Measurements from ENCODE around the gene ZKSCAN2. TPM values are rescaled to one million over a fixed set of nuclear protein-coding genes. Genes with fewer than 3 reads are reported as not detected.
A peak's percentile ranks its signal among the peaks of the same experiment; 100 is the strongest.

The ZKSCAN2 gene
- total RNA-seq, 1 donor from 2014 or later: 8.5 TPM

DNA sequence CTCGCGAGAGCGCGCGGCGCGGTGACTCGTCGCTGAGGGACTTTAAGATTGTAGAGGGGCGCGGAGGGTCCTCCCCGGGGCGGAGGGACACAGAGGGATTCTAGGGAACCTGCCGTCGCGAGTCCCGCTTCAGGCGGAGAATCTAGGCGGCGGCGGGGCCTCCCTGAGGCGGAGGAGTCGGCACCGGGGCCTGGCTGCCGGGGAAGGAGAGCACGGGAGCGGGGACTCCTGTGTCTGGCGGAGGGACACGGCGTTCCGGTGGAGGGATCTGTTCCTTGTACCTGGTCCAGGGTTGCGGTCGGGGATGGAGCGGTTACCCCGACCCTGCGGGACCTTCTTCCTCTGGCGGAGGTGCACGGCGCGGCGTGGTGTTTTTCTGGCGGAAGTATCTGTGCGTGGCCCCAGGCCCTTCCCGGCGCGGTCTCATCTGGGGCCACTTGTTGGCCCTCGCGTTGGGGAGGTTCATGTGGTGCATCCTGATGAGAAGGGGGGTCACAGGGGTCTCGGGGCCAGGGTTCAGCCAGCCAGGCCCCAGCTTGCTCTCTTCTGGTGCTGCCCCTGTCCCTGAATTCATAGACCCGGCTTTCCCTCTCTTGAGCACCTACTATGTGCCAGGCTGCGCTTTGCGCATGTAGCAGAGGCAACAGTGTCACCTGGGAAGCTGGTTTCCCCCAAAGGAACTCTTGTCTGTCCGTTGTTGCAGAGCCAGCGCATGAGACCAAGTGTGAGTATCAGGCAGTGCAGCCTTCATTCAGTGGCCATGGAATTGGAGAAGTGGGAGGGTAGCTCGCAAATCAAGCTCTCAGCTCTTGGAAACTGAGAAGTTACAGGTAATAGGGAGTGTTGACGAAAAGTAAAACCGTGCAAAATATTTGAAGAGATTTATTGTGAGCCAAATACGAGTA lies 563 bp upstream of the ZKSCAN2 start:
- DNase-seq (ENCODE audit: low read depth): peak; percentile 86
- Histone ChIP-seq H3K36me3 (ENCODE audit: insufficient read depth, low read length) (no peaks in the 10 kb centered on the region), H3K4me3 (ENCODE audit: insufficient read depth, low read depth, low read length) (peak overlapping the region; percentile 70), H3K4me1 (ENCODE audit: insufficient read depth, low read length) (peaks cover 8% of the 10 kb centered on the region), H3K9ac (ENCODE audit: low read length) (peak overlapping the region; percentile 98), H3K27me3 (ENCODE audit: insufficient read depth, low read length) (no peaks in the 10 kb centered on the region), H3K79me2 (ENCODE audit: insufficient read depth, low read length) (peaks cover 56% of the 10 kb centered on the region), H3K27ac (ENCODE audit: low read depth, low read length) (peak overlapping the region; percentile 96), H3K9me3 (ENCODE audit: insufficient read depth, low read depth, low read length) (no peaks in the 10 kb centered on the region), H4K20me1 (ENCODE audit: insufficient read depth, low read length) (peaks cover 59% of the 10 kb centered on the region), H3K4me2 (ENCODE audit: low read length) (peak overlapping the region; percentile 90), H2AFZ (ENCODE audit: low read depth, low read length) (peak overlapping the region; percentile 97)
- FAIRE-seq: no peak
- Mint-ChIP-seq H3K4me1 (ENCODE audit: low read depth, unreplicated experiment) (peaks cover 18% of the 10 kb centered on the region), H3K27me3 (ENCODE audit: low read depth, unreplicated experiment) (no peaks in the 10 kb centered on the region), H3K9me3 (ENCODE audit: unreplicated experiment) (no peaks in the 10 kb centered on the region), H3K36me3 (ENCODE audit: low read depth, unreplicated experiment) (no peaks in the 10 kb centered on the region), H3K27ac (ENCODE audit: unreplicated experiment) (peak overlapping the region; percentile 98), H3K4me3 (ENCODE audit: unreplicated experiment) (peak overlapping the region; percentile 96)
- TF ChIP-seq, protein P1, sequence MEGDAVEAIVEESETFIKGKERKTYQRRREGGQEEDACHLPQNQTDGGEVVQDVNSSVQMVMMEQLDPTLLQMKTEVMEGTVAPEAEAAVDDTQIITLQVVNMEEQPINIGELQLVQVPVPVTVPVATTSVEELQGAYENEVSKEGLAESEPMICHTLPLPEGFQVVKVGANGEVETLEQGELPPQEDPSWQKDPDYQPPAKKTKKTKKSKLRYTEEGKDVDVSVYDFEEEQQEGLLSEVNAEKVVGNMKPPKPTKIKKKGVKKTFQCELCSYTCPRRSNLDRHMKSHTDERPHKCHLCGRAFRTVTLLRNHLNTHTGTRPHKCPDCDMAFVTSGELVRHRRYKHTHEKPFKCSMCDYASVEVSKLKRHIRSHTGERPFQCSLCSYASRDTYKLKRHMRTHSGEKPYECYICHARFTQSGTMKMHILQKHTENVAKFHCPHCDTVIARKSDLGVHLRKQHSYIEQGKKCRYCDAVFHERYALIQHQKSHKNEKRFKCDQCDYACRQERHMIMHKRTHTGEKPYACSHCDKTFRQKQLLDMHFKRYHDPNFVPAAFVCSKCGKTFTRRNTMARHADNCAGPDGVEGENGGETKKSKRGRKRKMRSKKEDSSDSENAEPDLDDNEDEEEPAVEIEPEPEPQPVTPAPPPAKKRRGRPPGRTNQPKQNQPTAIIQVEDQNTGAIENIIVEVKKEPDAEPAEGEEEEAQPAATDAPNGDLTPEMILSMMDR (IDR thresholded peaks at IDR 0.05; ENCODE audit: insufficient read depth, low read depth, low read length): no peak
- TF ChIP-seq EZH2 (IDR thresholded peaks at IDR 0.05; ENCODE audit: insufficient read depth, low read length): no peak

DNA sequence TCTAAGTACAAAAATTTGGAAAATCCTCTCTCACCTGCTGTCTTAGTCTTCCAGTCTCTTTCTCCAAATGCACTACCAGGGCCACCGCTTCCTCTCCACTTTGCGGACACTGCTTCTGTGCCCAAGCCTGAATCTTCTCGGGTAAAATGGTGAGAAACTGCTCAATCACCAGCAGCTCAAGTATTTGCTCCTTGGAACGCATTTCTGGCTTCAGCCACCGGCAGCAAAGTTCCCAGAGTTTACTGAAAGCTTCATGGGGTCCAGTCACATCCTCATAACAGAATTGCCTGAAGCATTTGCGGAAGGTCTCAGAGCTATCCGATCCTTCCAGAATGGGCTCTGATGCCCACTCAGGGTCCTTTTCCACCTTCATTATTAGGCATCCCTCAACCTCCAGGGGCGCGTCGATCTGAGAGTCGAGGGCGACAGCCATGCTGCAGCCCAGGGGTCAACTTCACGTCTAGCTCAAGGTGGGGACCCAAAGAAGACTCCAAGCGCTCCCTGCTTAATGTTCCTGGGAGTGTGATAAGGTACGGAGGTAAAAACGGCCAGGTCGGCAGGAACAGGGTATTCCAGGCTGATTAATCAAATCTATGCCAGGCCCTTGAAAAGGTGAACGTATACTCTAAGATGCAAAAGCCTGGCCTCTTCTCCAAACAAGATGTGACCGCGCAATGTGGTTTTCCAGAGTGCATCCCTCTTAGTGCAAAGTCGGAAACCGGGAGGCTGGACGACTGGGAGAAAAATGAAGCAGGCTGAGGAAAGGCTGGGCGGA lies 763 bp downstream of the ZKSCAN2 start:
- no peak for DNase-seq (ENCODE audit: low read depth)
- Histone ChIP-seq H3K4me1 (ENCODE audit: insufficient read depth, low read length) (peaks cover 8% of the 10 kb centered on the region), H3K9me3 (ENCODE audit: insufficient read depth, low read depth, low read length) (no peaks in the 10 kb centered on the region), H3K9ac (ENCODE audit: low read length) (peak overlapping the region; percentile 98), H2AFZ (ENCODE audit: low read depth, low read length) (peak overlapping the region; percentile 97), H3K4me2 (ENCODE audit: low read length) (peak overlapping the region; percentile 90), H3K79me2 (ENCODE audit: insufficient read depth, low read length) (peaks cover 53% of the 10 kb centered on the region), H3K27ac (ENCODE audit: low read depth, low read length) (peak overlapping the region; percentile 96), H3K36me3 (ENCODE audit: insufficient read depth, low read length) (peaks cover 2% of the 10 kb centered on the region), H3K27me3 (ENCODE audit: insufficient read depth, low read length) (no peaks in the 10 kb centered on the region), H3K4me3 (ENCODE audit: insufficient read depth, low read depth, low read length) (peak overlapping the region; percentile 70), H4K20me1 (ENCODE audit: insufficient read depth, low read length) (peaks cover 50% of the 10 kb centered on the region)
- H3K27ac Mint-ChIP-seq (ENCODE audit: unreplicated experiment): peak overlapping the region; percentile 92
- no peak for FAIRE-seq
- TF ChIP-seq, protein P1 (IDR thresholded peaks at IDR 0.05; ENCODE audit: insufficient read depth, low read depth, low read length): no peak
- TF ChIP-seq EZH2 (IDR thresholded peaks at IDR 0.05; ENCODE audit: insufficient read depth, low read length): no peak
- peaks cover 18% of the 10 kb centered on the region for H3K4me1 Mint-ChIP-seq (ENCODE audit: low read depth, unreplicated experiment)
- H3K9me3 Mint-ChIP-seq (ENCODE audit: unreplicated experiment): no peaks in the 10 kb centered on the region
- H3K4me3 Mint-ChIP-seq (ENCODE audit: unreplicated experiment): peak overlapping the region; percentile 87
- H3K27me3 Mint-ChIP-seq (ENCODE audit: low read depth, unreplicated experiment): no peaks in the 10 kb centered on the region
- H3K36me3 Mint-ChIP-seq (ENCODE audit: low read depth, unreplicated experiment): peaks cover 4% of the 10 kb centered on the region

Data from astrocyte (in vitro differentiated cells and primary cell).